HG02885 (cell line): ENCODE data around the gene CHN1.

Source experiments
- ATAC-seq: cut with Tn5 transposase; IDR thresholded peaks from one replicate; pipeline ENCODE4 v1.9.1; 2021; ENCODE audit warnings: mild to moderate bottlenecking; ENCODE audit not compliant: unreplicated experiment, poor library complexity

Gene CHN1

DNA sequence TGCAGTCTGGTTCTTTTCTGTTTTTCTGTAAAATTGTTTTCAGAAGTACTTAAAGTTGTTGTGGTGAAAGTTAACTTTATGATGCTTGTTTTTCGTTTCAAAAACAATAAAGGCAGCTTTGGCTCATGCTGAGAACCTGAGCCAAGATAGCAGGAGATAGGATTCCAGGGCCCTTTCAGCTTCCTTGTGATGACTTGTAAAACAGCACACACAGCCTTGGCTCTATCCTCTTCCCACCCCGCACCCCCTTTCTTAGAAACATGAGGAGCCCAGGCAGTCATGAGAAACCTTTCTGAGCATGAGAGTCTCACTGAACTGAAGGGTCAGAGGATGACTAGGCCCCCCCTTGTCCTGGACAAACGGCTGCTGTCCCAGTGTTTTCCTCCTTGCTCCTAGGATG is 228.5 kb downstream of the CHN1 start:
- no peak for ATAC-seq

DNA sequence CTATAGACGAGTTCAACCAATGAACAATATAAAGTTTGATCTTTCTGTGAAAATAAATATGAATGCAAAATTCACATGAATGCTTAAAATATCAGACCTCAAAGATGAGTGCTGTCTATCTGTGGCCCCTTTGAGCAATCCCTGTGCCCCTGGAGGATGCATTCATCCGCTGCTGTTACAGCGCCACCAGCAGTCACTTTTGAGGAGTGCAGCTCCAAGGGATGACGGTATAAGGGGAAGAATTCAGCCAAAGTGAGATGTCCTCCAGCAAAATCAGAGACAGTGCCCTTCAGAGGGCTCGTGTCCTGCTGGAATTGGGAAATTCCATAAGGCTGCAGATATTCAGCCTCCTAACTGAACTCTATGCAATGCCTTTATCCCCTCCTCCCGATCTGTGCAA is 229.0 kb downstream of the CHN1 start:
- no peak for ATAC-seq

GRCh38 chr2:174775571-174775980 is 229.6 kb downstream of the CHN1 start:
- ATAC-seq, result no peak

DNA sequence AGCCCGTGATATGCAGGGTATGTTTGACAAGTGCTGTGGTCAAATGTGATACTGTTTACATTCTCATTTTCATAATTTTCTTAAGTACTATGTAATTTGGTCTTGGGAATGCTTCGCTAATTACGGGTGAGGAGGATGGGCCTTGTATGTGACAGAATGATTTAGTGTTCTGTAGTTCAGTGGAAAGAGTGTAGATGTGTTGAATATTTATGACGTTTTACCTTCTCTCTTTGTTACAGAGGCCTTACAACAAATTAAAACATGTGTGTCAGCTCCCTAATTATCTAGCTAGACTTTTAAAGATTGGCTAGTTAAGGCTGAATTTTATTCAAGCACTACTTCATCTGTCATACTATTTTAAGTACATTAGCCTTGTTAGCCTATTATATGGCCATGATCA is 230.3 kb downstream of the CHN1 start:
- no peak for ATAC-seq

GRCh38 chr2:174773215-174773614 is 232.0 kb downstream of the CHN1 start:
- ATAC-seq, result no peak

GRCh38 chr2:174772472-174772801 is 232.7 kb downstream of the CHN1 start:
- no peak for ATAC-seq

GRCh38 chr2:174771631-174772471 is 233.3 kb downstream of the CHN1 start:
- peak; percentile 71 for ATAC-seq

GRCh38 chr2:174771136-174771535 is 234.0 kb downstream of the CHN1 start:
- ATAC-seq, result no peak

DNA sequence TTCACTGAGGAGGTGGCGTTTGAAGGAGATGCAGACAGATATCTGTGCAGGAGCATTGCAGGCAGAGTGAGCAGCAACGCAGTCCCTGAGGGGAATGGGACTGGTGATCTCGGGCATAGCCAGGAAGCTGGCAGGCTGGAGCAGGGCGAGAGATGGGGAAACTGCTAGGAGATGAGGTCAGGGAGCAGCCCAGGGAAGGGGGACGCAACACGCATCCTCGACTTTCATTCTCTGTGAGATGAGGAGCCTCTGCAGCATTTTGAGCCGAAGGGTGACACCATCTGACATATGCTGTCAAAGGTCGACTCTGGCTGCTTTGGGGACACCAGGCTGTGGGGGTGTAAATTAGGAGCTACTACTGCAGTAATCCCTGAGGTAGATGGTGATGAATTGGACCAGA is 236.6 kb downstream of the CHN1 start:
- no peak for ATAC-seq

DNA sequence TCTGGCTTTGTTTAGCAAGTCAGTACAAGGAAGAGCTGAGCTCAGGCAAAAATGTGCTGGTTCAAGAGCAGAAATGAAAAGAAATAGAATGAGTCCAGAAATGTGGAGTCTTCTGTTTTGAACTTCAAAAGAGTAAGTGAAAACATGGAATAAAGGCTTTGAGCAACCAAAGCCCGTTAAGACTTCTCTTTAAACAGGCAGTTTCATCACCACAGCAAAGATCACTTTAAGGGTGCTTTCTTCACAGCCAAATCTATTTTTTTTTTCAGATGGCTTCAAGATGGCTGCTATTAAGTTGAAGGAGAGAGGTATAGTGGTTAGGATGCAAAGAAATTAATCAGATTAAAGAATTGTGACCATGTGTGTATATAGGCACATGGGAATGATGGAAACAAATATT is 238.9 kb downstream of the CHN1 start:
- ATAC-seq, result no peak

GRCh38 chr2:174765576-174765975 is 239.6 kb downstream of the CHN1 start:
- ATAC-seq, result no peak

DNA sequence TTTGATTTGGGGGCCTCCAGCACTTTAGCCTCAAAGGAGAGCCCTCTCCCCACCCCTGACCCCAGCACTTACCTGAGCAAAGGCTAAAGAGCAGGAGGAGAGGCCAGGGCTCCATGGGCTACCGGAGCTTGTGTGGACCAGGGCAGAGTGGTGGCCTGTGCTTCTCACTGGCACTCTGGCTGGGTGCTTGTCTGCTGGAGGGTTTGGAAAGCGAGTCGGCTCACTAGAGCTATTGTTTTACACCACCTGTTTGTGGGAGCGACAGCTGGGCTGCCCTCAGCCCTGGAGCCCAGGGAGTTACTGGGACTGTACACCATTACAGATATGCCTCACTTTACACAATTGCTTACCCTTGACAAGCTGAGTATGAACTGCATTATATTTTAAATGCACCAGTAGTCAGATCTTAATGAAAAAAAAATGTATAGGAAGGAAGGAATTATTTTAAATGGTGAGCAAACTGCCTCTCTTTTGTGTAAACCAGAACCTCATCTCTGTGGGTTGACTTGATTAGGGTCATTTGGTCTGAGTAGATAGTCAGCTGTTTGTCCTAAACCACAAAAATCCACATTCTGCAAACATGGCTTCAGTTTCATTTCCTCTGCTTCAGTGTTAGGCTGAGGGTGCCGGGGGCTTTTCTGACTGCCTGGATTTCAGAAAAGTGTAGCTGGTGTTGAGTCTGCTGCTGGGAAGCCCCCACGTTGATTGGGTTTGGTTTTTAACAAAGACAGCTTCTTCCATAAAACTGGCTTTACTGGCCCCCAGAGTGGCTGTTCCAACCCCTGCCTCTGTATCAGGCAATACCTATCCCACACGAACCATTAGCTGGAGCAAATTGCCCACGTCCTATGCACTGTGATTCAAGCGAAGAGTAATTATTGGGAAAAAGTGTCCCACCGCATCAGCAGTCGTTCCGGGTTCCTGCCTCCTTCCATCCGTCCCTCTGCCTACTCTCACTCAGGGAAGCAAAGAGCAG is 240.6 kb downstream of the CHN1 start, which contains the start of gene CHRNA1:
TSS of gene CHRNA1 (minus strand) at position 193 of the 976 bp plus-strand sequence. CDS start at position 115, 78 bp downstream.
- ATAC-seq, result no peak

DNA sequence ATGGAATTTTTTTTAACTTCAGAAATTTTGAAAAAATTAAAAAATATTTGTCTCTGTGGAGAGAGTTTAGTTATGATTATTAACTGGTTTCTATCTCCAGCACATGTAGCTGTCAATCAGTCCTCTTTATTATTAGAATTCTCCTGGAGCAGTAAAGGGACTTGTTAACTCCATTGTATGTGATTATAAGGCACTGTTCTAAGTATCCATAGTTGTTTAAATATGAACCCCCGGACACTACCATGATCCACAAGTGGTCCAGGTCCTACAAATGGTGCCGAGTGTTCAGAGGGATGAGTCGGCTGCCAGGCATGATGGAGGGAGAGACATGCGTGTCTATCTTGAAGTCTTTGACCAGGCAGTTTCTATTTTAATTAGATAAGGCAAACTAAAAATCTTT is 241.4 kb downstream of the CHN1 start:
- ATAC-seq, result no peak

- no peak for ATAC-seq
Measured at GRCh38 chr2:174762464-174762863, 242.7 kb downstream of the CHN1 start.

DNA sequence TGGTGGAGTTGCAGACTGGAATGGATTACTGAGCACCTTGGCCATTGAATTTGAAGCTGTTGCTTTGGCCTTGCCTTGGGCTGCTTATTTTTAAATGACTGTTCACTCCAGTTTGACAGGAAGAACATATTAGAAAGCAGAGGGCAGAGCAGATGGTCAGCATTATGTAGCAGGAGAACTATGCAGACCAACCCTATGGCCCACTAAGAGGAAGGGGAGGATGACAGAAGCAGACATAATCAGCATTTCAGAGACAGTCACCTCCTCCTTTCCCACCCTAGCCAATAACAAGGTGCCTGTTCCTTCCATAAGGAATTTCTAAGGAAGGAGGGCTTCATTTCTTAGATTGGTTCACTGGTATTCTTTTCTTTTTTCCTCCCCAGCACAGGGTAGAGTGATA is 243.3 kb downstream of the CHN1 start:
- no peak for ATAC-seq

DNA sequence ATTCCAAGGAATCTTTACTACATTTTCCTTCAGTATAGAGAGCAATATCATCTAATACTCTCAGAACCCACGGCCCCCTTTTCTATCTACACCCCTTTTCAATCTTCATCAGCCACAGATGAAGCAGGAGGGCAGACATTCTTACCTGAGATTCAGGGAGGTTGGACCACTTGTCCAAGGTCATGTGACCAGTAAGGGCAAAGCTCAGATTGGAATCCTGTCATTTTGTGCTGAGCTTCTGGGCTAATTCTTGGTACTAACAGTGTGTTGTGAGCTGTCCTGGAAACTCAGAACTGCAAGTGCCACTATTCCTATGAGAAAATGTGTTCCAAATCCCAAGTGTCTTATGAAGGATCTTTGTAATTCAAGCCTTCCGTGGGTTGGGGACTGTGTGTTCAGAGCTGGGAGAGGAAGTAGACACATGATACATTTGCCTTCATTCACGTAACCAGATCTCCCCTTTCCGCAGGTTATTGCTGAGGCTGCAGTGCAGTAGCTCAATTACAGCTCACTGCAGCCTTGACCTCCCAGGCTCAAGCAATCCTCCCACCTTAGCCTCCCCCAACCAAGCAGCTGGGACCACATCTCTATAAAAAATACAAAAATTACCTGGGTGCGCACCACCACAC is 244.2 kb downstream of the CHN1 start:
- no peak for ATAC-seq

DNA sequence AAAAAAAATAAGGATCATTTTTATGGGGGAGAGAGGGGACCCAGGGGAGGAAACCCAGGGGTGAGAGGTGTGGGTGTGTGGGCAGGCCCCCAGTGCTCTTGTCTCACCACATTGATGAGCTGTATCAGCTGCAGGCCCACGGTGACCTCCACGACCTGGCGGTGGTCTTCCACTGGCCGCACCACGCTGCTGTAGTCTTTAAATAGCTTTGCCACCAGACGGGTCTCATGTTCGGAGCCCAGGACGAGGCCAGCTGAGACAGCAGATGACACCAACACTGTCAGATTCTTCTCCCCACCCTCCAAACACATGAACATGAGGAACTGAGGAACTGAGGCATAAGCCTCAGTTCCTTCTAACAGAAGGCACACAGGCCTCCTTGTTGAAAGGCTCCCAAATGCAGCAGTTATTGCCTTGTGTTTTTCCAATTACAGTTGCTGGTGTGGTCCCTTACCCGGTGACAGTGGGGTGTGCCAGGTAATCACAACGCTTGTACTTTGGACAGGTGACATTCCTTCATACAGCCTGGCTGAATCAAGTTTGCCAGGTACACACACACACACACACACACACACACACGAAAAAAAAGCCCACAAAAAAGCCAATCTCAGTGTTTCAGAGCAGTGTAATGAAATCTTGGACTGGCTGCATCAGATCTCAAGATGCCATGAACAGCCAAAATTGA is 245.7 kb downstream of the CHN1 start:
- ATAC-seq, result no peak

- no peak for ATAC-seq
Measured at GRCh38 chr2:174756743-174757142, 248.4 kb downstream of the CHN1 start.

- ATAC-seq, result peak; percentile 25
Measured at GRCh38 chr2:174753038-174753633, 252.0 kb downstream of the CHN1 start.
